HUES6 (cell line): ENCODE data around the gene CHM.
"Not testable (repeated sequence)": the region's sequence is repeated elsewhere in the genome, so short reads cannot be mapped to it uniquely, and the experiment has no call there.

Source experiments
- H3K27ac ChIP-seq: 2 replicates; pipeline ENCODE4 v1.7.0; 2013; ENCODE audit warnings: low read depth, mild to moderate bottlenecking, low read length, inconsistent platforms
- H3K27me3 ChIP-seq: 2 replicates; pipeline ENCODE4 v1.6.1; 2013; ENCODE audit warnings: low read length; ENCODE audit not compliant: control insufficient read depth, insufficient read depth
- H3K36me3 ChIP-seq: 2 replicates; pipeline ENCODE4 v1.6.1; 2013; ENCODE audit warnings: low read length; ENCODE audit not compliant: control insufficient read depth, insufficient read depth
- H3K4me1 ChIP-seq: 2 replicates; pipeline ENCODE4 v1.6.1; 2013; ENCODE audit warnings: low read length; ENCODE audit not compliant: control insufficient read depth, insufficient read depth
- H3K4me3 ChIP-seq: 2 replicates; pipeline ENCODE4 v1.5.1; 2013; ENCODE audit warnings: low read depth, low read length
- H3K9ac ChIP-seq: one replicate; pipeline ENCODE4 v1.6.1; 2013; ENCODE audit warnings: mild to moderate bottlenecking, low read length
- H3K9me3 ChIP-seq: 2 replicates; pipeline ENCODE4 v1.6.1; 2013; ENCODE audit warnings: low read depth, low read length; ENCODE audit not compliant: control insufficient read depth, insufficient read depth

The CHM gene

DNA sequence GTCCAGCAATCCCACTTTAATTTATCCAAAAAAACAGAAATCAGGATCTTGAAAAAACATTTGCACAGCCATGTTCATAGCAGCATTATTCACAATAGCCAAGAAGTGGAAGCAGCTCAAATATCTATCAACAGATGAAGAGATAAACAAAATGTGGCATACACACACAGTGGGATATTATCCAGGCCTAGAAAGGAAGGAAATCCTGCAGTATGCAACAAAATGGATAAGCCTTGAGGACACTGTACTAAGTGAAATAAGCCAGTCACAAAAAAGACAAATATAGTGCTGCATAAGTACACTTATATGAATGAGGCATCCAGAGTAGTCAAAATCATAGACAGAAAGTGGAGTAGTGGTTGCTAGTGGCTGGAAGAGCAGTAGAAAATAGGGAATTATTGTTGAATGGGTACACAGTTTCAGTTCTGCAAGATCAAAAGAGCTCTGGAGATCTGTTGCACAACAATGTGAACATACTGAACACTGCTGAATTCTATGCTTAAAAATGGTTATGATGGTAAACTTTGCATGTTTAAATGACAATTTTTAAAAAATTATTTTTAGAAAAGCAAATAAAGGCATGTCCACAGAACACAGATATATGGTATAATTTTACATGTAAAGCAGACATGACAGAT is 25.6 kb downstream of the CHM start:
- no peaks in the 10 kb centered on the region for H3K27me3 ChIP-seq
- peaks cover 29% of the 10 kb centered on the region for H3K36me3 ChIP-seq
- no peak overlapping the region for H3K9ac ChIP-seq
- H3K9me3 ChIP-seq = peaks cover 5% of the 10 kb centered on the region; the same call in 1 of the 2 replicates
- H3K4me3 ChIP-seq = no peak overlapping the region
- H3K27ac ChIP-seq = no peak overlapping the region
- no peaks in the 10 kb centered on the region for H3K4me1 ChIP-seq

GRCh38 chrX:86016139-86016538 is 31.2 kb downstream of the CHM start:
- Histone ChIP-seq H3K9me3 (peaks cover 10% of the 10 kb centered on the region; the same call in 1 of the 2 replicates), H3K27ac (no peak overlapping the region), H3K36me3 (peaks cover 3% of the 10 kb centered on the region; the same call in 1 of the 2 replicates), H3K4me3 (no peak overlapping the region), H3K27me3 (no peaks in the 10 kb centered on the region), H3K9ac (no peak overlapping the region), H3K4me1 (peaks cover 38% of the 10 kb centered on the region)

GRCh38 chrX:86014959-86015358 is 32.4 kb downstream of the CHM start:
- H3K36me3 ChIP-seq, H3K4me3 ChIP-seq, H3K27me3 ChIP-seq, H3K9ac ChIP-seq, H3K27ac ChIP-seq: not testable (repeated sequence)
- Histone ChIP-seq H3K4me1 (peaks cover 38% of the 10 kb centered on the region), H3K9me3 (peaks cover 10% of the 10 kb centered on the region; the same call in 1 of the 2 replicates)

- H3K27ac ChIP-seq = no peak overlapping the region; the same call in 1 of the 2 replicates
- no peaks in the 10 kb centered on the region for H3K27me3 ChIP-seq
- H3K36me3 ChIP-seq = peaks cover 3% of the 10 kb centered on the region; the same call in 1 of the 2 replicates
- peaks cover 38% of the 10 kb centered on the region for H3K4me1 ChIP-seq
- no peak overlapping the region for H3K4me3 ChIP-seq
- H3K9ac ChIP-seq = no peak overlapping the region
- peaks cover 10% of the 10 kb centered on the region; the same call in 1 of the 2 replicates for H3K9me3 ChIP-seq
These were observed 32.9 kb downstream of the CHM start for GRCh38 chrX:86014421-86014820.

GRCh38 chrX:86013792-86014191 is 33.6 kb downstream of the CHM start:
- H3K27me3 ChIP-seq = no peaks in the 10 kb centered on the region
- peaks cover 8% of the 10 kb centered on the region; the same call in 1 of the 2 replicates for H3K36me3 ChIP-seq
- H3K27ac ChIP-seq = no peak overlapping the region; the same call in 1 of the 2 replicates
- H3K9ac ChIP-seq = no peak overlapping the region
- H3K4me3 ChIP-seq = no peak overlapping the region
- peaks cover 10% of the 10 kb centered on the region; the same call in 1 of the 2 replicates for H3K9me3 ChIP-seq
- H3K4me1 ChIP-seq = peaks cover 38% of the 10 kb centered on the region

- Histone ChIP-seq H3K27me3 (no peaks in the 10 kb centered on the region), H3K9ac (no peak overlapping the region), H3K36me3 (peaks cover 6% of the 10 kb centered on the region; the same call in 1 of the 2 replicates), H3K9me3 (peaks cover 10% of the 10 kb centered on the region; the same call in 1 of the 2 replicates), H3K4me1 (peaks cover 38% of the 10 kb centered on the region), H3K4me3 (no peak overlapping the region), H3K27ac (peak overlapping the region; percentile 49; the same call in 1 of the 2 replicates)
These were observed 35.2 kb downstream of the CHM start for GRCh38 chrX:86012188-86012587.

DNA sequence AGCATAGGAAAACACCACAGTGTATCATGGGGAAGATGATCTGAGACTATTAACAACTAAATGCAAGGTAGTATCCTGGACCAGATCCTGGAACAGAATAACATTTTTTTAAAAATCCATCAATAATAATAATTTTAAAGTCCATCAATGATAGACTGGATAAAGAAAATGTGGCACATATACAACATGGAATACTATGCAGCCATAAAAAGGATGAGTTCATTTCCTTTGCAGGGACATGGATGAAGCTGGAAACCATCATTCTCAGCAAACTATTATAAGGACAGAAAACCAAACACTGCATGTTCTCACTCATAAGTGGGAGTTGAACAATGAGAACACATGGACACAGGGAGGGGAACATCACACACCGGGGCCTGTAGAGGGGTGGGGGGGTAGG is 37.6 kb downstream of the CHM start:
- not testable (repeated sequence) for H3K27ac ChIP-seq, H3K27me3 ChIP-seq, H3K9me3 ChIP-seq

GRCh38 chrX:86007891-86008290 is 39.5 kb downstream of the CHM start:
- H3K36me3 ChIP-seq, H3K27me3 ChIP-seq, H3K9ac ChIP-seq, H3K9me3 ChIP-seq, H3K4me3 ChIP-seq, H3K27ac ChIP-seq: not testable (repeated sequence)
- H3K4me1 ChIP-seq = peaks cover 18% of the 10 kb centered on the region

More for the DNA sequence above, 37.6 kb downstream of the CHM start:
- H3K36me3 ChIP-seq, H3K4me3 ChIP-seq, H3K9ac ChIP-seq: not testable (repeated sequence)
- H3K4me1 ChIP-seq = peaks cover 30% of the 10 kb centered on the region

- Histone ChIP-seq H3K4me1 (peaks cover 26% of the 10 kb centered on the region), H3K36me3 (no peaks in the 10 kb centered on the region), H3K9ac (peak overlapping the region; percentile 55), H3K27ac (peak overlapping the region; percentile 68), H3K9me3 (no peaks in the 10 kb centered on the region; the same call in 1 of the 2 replicates), H3K27me3 (no peaks in the 10 kb centered on the region), H3K4me3 (peak overlapping the region; percentile 45)
These were observed 45.1 kb downstream of the CHM start for GRCh38 chrX:86002076-86002896.

DNA sequence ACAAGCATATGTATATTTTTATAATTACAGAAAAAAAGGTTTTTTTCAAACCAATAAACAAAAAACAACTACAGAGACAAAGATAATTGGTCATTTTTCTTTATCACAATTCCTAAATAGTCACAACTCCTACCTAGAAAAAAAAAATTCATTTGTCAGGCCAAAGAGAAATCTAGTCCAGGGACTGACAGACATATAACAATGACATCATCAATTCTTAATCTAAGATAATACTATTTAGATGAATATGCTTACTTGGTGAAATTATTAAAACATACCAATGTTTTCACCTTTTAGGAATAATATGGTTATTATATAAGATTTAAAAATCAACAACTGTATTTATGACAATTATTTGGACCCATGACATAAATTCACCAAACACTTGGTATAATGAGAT is 48.4 kb downstream of the CHM start:
- peaks cover 58% of the 10 kb centered on the region for H3K4me1 ChIP-seq

DNA sequence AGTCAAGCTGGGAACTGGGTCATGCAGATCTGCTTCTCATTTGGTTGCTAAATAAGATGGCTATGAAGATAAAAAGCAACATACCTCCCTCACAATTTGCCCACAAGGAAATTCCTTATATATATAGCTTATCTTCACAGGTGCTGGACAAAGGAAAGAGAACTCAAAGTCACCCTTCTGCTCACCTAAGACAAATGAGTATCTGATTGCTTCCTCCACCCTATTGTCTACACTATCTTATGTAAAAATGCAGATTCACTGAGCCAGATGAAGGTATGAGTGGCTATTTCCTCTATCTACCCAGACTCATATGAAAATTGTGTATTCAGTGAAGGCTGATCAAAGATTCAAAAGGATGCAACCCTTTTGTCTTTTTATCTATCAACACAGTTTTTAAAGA is 50.8 kb downstream of the CHM start:
- H3K27ac ChIP-seq = peak overlapping the region; percentile 78; the same call in 1 of the 2 replicates

More for the DNA sequence above, 48.4 kb downstream of the CHM start:
- Histone ChIP-seq H3K27ac (no peak overlapping the region), H3K9me3 (no peaks in the 10 kb centered on the region), H3K36me3 (no peaks in the 10 kb centered on the region), H3K27me3 (no peaks in the 10 kb centered on the region), H3K9ac (no peak overlapping the region), H3K4me3 (no peak overlapping the region)

More for the DNA sequence above, 50.8 kb downstream of the CHM start:
- no peaks in the 10 kb centered on the region for H3K9me3 ChIP-seq
- H3K9ac ChIP-seq = no peak overlapping the region
- no peaks in the 10 kb centered on the region for H3K27me3 ChIP-seq
- peaks cover 60% of the 10 kb centered on the region for H3K4me1 ChIP-seq
- no peak overlapping the region for H3K4me3 ChIP-seq
- H3K36me3 ChIP-seq = no peaks in the 10 kb centered on the region
